Endodermal cell (in vitro differentiated cells): ENCODE measurements around the gene CDH4. TPM values are rescaled to one million over a fixed set of nuclear protein-coding genes. Genes with fewer than 3 reads are reported as not detected.

ENCODE experiments used
- DNase-seq: peaks from one replicate; pipeline ENCODE4 v3.0.0-alpha.2; 2017
- H3K27ac ChIP-seq: 2 replicates; pipeline ENCODE4 v1.5.1; 2013; ENCODE audit warnings: mild to moderate bottlenecking, low read depth, low read length, moderate library complexity
- H3K27me3 ChIP-seq: 2 replicates; pipeline ENCODE4 v1.6.1; 2013; ENCODE audit warnings: mild to moderate bottlenecking, low read length, moderate library complexity; ENCODE audit not compliant: insufficient read depth, control insufficient read depth, poor library complexity, severe bottlenecking
- H3K36me3 ChIP-seq: 2 replicates; pipeline ENCODE4 v1.7.0; 2013; ENCODE audit warnings: mild to moderate bottlenecking, low read length, moderate library complexity; ENCODE audit not compliant: control insufficient read depth, insufficient read depth
- H3K4me1 ChIP-seq: one replicate; pipeline ENCODE4 v1.7.0; 2013; ENCODE audit warnings: low read length; ENCODE audit not compliant: control insufficient read depth, insufficient read depth
- H3K4me3 ChIP-seq: 2 replicates; pipeline ENCODE4 v1.5.1; 2013; ENCODE audit warnings: mild to moderate bottlenecking, low read length, moderate library complexity
- H3K9ac ChIP-seq: 2 replicates; pipeline ENCODE4 v1.6.1; 2013; ENCODE audit warnings: mild to moderate bottlenecking, low read length, moderate library complexity; ENCODE audit not compliant: poor library complexity, severe bottlenecking; ENCODE audit errors: extremely low read depth
- H3K9me3 ChIP-seq: 2 replicates; pipeline ENCODE4 v1.6.1; 2013; ENCODE audit warnings: mild to moderate bottlenecking, low read length, moderate library complexity; ENCODE audit not compliant: control insufficient read depth
- H3K27ac Mint-ChIP-seq: 2 replicates; pipeline ENCODE4 v1.8.0; 2020; ENCODE audit warnings: mixed read lengths
- H3K27me3 Mint-ChIP-seq: 2 replicates; pipeline ENCODE4 v1.8.0; 2021; ENCODE audit warnings: mild to moderate bottlenecking, mixed read lengths; ENCODE audit not compliant: insufficient read depth
- H3K36me3 Mint-ChIP-seq: 2 replicates; pipeline ENCODE4 v1.8.0; 2020; ENCODE audit warnings: low read depth, mixed read lengths
- H3K4me1 Mint-ChIP-seq: 2 replicates; pipeline ENCODE4 v1.8.0; 2020; ENCODE audit warnings: mixed read lengths
- H3K4me3 Mint-ChIP-seq: 2 replicates; pipeline ENCODE4 v1.8.0; 2020; ENCODE audit warnings: mild to moderate bottlenecking, moderate library complexity, mixed read lengths
- H3K9me3 Mint-ChIP-seq: 2 replicates; pipeline ENCODE4 v1.8.0; 2020; ENCODE audit warnings: mild to moderate bottlenecking, mixed read lengths
- WGBS, 2 experiments: methylation state at CpG; one replicate each; pipeline versions ENCODE4 v1.1.5 to v1.1.7; 2013; ENCODE audit warnings: missing lambda C conversion rate in 2 of 2, mixed read lengths in 1 of 2; ENCODE audit not compliant: insufficient coverage in 1 of 2, insufficient read length in 1 of 2; 5-methylcytosine and 5-hydroxymethylcytosine counted together
- total RNA-seq, 2 donors: library from RNA; stranded (reverse); fragmentation: NEBNext Ultra II Directional in 1 of 2; extraction: Animal tissue kit (Norgen Biotek cat#: 25700) in 1 of 2; gene quantifications; 2 replicates in 1 of 2; 3 replicates in 1 of 2; pipeline ENCODE4 v1.2.1, GENCODE V29; 2021
- TF ChIP-seq, protein P1 (sequence below): fragments of 200-600 bp; sonication (generic); conservative IDR thresholded peaks from 2 replicates; pipeline ENCODE4 v1.5.0; 2021; ENCODE audit warnings: antibody characterized with exemption, mild to moderate bottlenecking

The CDH4 gene
- total RNA-seq, 2 donors from 2014 or later: 1.8 to 5.8 TPM

DNA sequence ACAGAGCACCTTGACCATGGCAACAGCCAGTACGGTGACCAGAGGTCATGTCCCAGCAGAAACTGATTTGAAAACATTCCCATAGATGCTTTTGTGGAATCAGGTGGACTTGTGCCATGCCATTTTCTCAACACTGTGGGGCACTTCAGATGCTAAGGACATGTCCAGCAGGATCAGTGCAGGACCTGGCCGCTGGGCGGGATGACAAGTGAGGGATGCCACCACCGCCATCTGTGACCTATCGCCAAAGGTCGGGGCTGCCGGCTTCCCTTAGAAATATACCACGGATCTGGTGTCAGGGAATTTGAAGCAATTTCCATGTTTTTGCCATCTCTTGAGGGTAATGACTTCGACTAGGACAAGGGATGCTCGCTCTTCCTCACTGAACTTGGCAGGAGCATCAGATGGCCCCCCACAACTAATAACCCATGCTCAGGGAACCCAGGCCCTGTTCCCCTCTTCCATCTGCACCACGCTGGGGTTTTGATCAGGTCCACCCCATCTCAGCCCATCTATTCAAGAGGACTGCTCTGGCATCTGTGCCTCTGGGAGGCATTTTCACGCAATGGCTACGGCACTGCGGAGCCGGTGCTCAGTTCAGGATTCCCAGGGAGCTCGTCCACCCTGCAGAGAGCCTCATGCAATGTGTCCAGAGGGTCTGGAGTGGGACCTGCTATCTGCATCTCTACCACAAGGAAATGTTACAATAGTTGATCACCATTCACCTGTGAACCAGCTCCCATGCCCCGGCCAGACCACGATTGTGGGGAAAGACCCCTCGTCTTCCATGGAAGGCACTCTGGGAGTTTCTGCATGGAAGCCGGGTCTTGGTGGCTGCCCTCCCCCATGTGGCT lies 511.1 kb downstream of the CDH4 start:
- Mint-ChIP-seq H3K27me3 (peaks cover 12% of the 10 kb centered on the region), H3K9me3 (no peaks in the 10 kb centered on the region), H3K27ac (no peak overlapping the region), H3K36me3 (no peaks in the 10 kb centered on the region), H3K4me3 (no peak overlapping the region), H3K4me1 (no peaks in the 10 kb centered on the region)
- no peaks in the 10 kb centered on the region for H3K36me3 ChIP-seq
- H3K9me3 ChIP-seq: no peaks in the 10 kb centered on the region
- H3K27me3 ChIP-seq: no peaks in the 10 kb centered on the region
- H3K9ac ChIP-seq: no peak overlapping the region
- no peak overlapping the region for H3K27ac ChIP-seq
- peak; percentile 31 for DNase-seq
- TF ChIP-seq, protein P1, sequence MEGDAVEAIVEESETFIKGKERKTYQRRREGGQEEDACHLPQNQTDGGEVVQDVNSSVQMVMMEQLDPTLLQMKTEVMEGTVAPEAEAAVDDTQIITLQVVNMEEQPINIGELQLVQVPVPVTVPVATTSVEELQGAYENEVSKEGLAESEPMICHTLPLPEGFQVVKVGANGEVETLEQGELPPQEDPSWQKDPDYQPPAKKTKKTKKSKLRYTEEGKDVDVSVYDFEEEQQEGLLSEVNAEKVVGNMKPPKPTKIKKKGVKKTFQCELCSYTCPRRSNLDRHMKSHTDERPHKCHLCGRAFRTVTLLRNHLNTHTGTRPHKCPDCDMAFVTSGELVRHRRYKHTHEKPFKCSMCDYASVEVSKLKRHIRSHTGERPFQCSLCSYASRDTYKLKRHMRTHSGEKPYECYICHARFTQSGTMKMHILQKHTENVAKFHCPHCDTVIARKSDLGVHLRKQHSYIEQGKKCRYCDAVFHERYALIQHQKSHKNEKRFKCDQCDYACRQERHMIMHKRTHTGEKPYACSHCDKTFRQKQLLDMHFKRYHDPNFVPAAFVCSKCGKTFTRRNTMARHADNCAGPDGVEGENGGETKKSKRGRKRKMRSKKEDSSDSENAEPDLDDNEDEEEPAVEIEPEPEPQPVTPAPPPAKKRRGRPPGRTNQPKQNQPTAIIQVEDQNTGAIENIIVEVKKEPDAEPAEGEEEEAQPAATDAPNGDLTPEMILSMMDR: no peak
- no peaks in the 10 kb centered on the region for H3K4me1 ChIP-seq
- H3K4me3 ChIP-seq: no peak overlapping the region
- WGBS, 2 experiments: 89 to 91% methylated on average over 15 to 20 of the region's 20 CpGs

DNA sequence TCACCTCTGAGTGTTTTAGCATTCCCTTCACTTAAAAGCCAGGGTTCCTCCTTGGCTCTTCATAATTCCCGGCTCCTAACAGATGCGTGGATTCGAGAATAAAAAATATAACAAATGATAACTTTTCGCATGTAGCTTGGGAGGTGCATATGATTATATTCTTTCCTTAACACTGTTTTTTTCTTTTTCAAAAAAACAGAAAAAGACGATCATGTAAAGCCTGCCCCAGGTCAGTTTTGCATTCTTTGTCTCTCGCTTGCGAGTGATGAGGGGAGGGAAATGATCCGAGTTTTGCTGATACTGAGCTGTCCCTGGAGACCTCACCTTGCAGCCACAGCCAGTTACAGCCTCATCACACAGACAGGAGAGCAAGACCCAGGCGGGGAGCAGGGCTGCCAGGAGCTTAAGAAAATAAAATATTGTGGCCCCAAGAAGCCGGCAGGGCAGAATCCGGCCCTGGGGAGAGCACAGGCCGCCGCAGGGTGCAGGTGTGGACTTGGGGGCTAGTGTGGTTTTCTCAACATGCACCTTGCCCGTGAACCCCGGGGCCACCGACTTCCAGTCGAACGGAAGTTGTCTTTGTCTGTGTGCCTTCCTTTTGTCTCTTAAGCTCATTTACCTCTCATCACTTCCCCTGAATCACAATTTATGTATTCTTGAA lies 511.8 kb downstream of the CDH4 start:
- Mint-ChIP-seq H3K36me3 (no peaks in the 10 kb centered on the region), H3K4me3 (no peak overlapping the region), H3K27ac (no peak overlapping the region), H3K4me1 (no peaks in the 10 kb centered on the region), H3K27me3 (peaks cover 12% of the 10 kb centered on the region), H3K9me3 (no peaks in the 10 kb centered on the region)
- H3K27me3 ChIP-seq: no peaks in the 10 kb centered on the region
- DNase-seq: peak; percentile 28
- H3K4me1 ChIP-seq: no peaks in the 10 kb centered on the region
- TF ChIP-seq, protein P1: no peak
- H3K36me3 ChIP-seq: no peaks in the 10 kb centered on the region
- no peak overlapping the region for H3K27ac ChIP-seq
- WGBS, 2 experiments: 89% methylated on average over 18 of the region's 18 CpGs; no CpG with 5 or more reads in 1 of the 2 experiments
- H3K9ac ChIP-seq: no peak overlapping the region
- H3K4me3 ChIP-seq: no peak overlapping the region
- no peaks in the 10 kb centered on the region for H3K9me3 ChIP-seq

DNA sequence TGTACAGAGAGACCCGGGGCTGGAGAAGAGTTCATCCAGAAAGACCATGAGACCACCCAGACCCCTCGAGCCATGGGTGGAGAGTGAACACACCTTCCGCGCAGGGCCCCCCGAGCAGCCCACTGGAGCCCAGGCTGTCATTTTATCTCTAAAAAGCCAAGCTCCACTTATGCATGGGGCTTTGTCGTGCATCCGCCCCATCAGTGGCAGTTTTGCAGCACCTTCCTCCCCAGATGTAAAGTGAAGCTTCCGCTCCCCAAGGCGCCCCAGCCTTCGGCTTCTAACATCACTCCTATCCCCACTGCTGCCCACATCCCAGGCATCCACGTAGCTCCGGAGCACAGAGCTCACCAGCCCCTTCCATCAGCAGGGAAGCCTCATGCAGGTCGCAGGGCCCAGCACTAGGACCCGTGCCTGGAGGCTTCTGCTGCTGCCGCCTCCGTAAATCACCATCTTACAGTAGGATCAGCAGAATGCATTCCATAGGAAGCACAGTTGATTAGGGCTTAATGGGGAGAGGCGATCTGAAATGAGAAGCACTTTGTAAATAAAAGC lies 512.5 kb downstream of the CDH4 start:
- H3K9me3 Mint-ChIP-seq: no peaks in the 10 kb centered on the region
- H3K4me3 Mint-ChIP-seq: no peak overlapping the region
- Histone ChIP-seq H3K9me3 (no peaks in the 10 kb centered on the region), H3K27ac (no peak overlapping the region), H3K9ac (no peak overlapping the region), H3K36me3 (no peaks in the 10 kb centered on the region), H3K27me3 (no peaks in the 10 kb centered on the region), H3K4me1 (no peaks in the 10 kb centered on the region), H3K4me3 (no peak overlapping the region)
- H3K36me3 Mint-ChIP-seq: no peaks in the 10 kb centered on the region
- TF ChIP-seq, protein P1: no peak
- DNase-seq: peak; percentile 28
- peaks cover 14% of the 10 kb centered on the region for H3K27me3 Mint-ChIP-seq
- no peak overlapping the region for H3K27ac Mint-ChIP-seq
- 82 to 95% methylated on average over 7 to 17 of the region's 17 CpGs for WGBS, 2 experiments
- no peaks in the 10 kb centered on the region for H3K4me1 Mint-ChIP-seq
